Colonic mucosa (tissue), 4 donors: ENCODE results near the gene SULF2. TPM values are rescaled to one million over a fixed set of nuclear protein-coding genes. Genes with fewer than 3 reads are reported as not detected.
"Not testable (repeated sequence)": the region's sequence is repeated elsewhere in the genome, so short reads cannot be mapped to it uniquely, and the experiment has no call there.

Experiments used
- DNase-seq: peaks from one replicate; pipeline ENCODE4 v3.0.0-alpha.2; 2020
- H3K27ac ChIP-seq: fragments of 200-600 bp; one replicate; pipeline ENCODE4 v1.8.0; 2021
- H3K27me3 ChIP-seq: fragments of 200-600 bp; one replicate; pipeline ENCODE4 v1.8.0; 2021
- H3K36me3 ChIP-seq: fragments of 200-600 bp; one replicate; pipeline ENCODE4 v1.8.0; 2021
- H3K4me1 ChIP-seq: fragments of 200-600 bp; one replicate; pipeline ENCODE4 v1.8.0; 2021; ENCODE audit warnings: mild to moderate bottlenecking
- H3K4me3 ChIP-seq: fragments of 200-600 bp; one replicate; pipeline ENCODE4 v1.8.0; 2021
- H3K9ac ChIP-seq, 2 donors: one replicate each; pipeline ENCODE4 v1.7.0; 2013; ENCODE audit warnings: control low read depth in 2 of 2, low read depth in 2 of 2, low read length in 2 of 2
- H3K9me3 ChIP-seq: fragments of 200-600 bp; one replicate; pipeline ENCODE4 v1.8.0; 2021
- intact Hi-C: fragments of 100-400 bp; cut with DNase I; formaldehyde crosslinking; loops from one replicate; pipeline ENCODE4 v1.14.1; 2022
- total RNA-seq, 2 donors: library from RNA; stranded (reverse); fragmentation: NEBNext Ultra II Directional in 1 of 2; extraction: Animal tissue kit (Norgen Biotek cat#: 25700) in 1 of 2; gene quantifications; one replicate each; pipeline ENCODE4 v1.2.1, GENCODE V29; 2021
- TF ChIP-seq, protein P1 (sequence below): fragments of 200-600 bp; IDR thresholded peaks from one replicate; pipeline ENCODE4 v1.8.0; 2022; ENCODE audit warnings: antibody characterized with exemption, mild to moderate bottlenecking
- donor health status: healthy.
- donor health status: DM: no; HTN: no; CAD: no.
- donor health status: DM: no; HTN: no; CAD: no.

SULF2 gene
- total RNA-seq, 2 donors from 2014 or later: 97.9 to 153 TPM

DNA sequence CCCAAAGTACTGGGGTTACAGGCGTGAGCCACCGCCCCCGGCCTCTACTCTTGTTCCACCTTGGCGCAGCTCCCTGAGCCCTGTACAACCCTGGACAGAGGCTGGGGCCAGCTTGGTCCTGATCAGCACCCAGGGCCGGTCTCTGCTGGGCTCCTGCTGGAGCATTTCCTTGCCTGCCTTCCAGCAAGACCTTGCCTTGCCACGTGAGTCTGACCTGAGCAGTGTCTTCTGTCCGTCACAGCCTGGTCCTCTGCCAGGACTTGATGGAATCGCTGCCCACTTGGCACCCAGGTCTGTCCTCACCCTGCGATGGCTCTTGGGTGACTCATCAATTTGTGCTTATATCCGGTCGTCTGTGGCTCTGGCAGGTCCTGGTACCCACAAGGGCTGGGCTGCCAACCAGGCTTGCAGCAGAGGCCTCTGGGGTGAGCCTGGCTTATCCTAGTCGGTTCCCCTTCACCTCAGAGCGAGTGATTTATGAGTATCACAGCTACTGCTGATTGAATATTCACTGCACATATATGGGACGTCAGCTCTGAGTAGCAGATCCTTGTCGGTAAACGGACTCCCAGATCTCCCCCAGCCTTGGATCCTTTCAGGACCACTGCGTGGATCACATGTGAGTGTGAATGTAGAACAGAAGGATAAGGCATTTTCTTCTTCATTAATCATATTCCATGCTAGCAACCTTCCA lies 10.1 kb upstream of the SULF2 start:
- H3K4me3 ChIP-seq: no peak overlapping the region
- H3K9me3 ChIP-seq: no peaks in the 10 kb centered on the region
- H3K27ac ChIP-seq: no peak overlapping the region

DNA sequence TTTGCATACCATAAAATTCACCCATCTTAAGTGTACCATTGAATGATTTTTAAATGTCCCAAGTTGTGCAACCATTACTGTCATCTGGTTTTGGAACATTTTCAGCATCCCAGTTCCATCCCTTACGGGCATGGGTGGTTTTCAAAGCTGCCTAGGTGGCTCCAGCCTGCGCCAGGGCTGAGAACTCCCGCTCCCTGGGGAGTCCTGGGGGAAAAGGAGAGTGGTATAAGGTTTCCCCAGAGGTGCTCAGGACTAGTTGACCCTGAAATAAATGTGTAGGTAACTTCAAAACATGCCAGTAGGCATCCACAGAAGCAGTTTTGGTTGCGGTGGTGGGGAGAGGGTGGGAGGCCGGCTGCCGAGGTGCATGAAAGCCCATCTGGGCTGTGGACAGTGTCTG lies 9.0 kb upstream of the SULF2 start:
- H3K27ac ChIP-seq, H3K4me3 ChIP-seq, H3K9ac ChIP-seq, DNase-seq, H3K4me1 ChIP-seq, intact Hi-C loops, H3K9me3 ChIP-seq, H3K27me3 ChIP-seq, H3K36me3 ChIP-seq: not testable (repeated sequence)

More for the DNA sequence above, 10.1 kb upstream of the SULF2 start:
- no peaks in the 10 kb centered on the region for H3K36me3 ChIP-seq
- intact Hi-C loops: no loop called here
- no peak overlapping the region for H3K9ac ChIP-seq
- no peak for DNase-seq
- no peaks in the 10 kb centered on the region for H3K27me3 ChIP-seq
- TF ChIP-seq, protein P1, sequence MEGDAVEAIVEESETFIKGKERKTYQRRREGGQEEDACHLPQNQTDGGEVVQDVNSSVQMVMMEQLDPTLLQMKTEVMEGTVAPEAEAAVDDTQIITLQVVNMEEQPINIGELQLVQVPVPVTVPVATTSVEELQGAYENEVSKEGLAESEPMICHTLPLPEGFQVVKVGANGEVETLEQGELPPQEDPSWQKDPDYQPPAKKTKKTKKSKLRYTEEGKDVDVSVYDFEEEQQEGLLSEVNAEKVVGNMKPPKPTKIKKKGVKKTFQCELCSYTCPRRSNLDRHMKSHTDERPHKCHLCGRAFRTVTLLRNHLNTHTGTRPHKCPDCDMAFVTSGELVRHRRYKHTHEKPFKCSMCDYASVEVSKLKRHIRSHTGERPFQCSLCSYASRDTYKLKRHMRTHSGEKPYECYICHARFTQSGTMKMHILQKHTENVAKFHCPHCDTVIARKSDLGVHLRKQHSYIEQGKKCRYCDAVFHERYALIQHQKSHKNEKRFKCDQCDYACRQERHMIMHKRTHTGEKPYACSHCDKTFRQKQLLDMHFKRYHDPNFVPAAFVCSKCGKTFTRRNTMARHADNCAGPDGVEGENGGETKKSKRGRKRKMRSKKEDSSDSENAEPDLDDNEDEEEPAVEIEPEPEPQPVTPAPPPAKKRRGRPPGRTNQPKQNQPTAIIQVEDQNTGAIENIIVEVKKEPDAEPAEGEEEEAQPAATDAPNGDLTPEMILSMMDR: no peak
- no peaks in the 10 kb centered on the region for H3K4me1 ChIP-seq

DNA sequence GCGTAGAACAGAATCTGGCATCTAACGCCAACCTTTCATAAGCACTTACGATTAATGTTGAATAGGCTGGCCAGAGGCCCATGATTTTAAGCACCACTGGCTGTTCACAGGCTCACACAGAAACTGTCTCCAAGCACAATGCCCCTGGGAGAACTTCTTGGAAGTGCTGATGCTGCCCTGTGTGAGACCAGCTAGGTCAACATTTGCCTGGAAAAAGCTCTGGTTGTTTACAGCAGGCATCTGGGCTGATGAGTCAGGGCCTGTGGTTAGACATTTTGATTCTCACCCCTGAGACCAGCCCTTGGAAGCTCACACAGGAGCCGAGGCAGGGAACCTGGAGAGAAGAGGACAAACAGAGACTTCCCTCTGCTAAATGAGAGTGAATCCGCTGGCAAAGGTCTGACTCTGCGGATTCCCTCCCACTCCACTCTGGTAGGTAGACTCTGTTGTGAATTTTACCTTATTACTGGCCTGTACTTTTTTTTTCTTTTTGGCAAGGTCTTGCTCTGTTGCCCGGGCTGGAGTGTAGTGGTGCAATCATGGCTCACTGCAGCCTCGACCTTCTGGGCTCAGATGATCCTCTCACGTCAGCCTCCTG lies 6.8 kb upstream of the SULF2 start:
- H3K4me1 ChIP-seq: no peaks in the 10 kb centered on the region
- no peak overlapping the region for H3K27ac ChIP-seq
- TF ChIP-seq, protein P1: no peak
- no peaks in the 10 kb centered on the region for H3K36me3 ChIP-seq
- no peaks in the 10 kb centered on the region for H3K27me3 ChIP-seq
- no peak overlapping the region for H3K4me3 ChIP-seq
- intact Hi-C loops: no loop called here
- no peaks in the 10 kb centered on the region for H3K9me3 ChIP-seq
- H3K9ac ChIP-seq: no peak overlapping the region
- no peak for DNase-seq

DNA sequence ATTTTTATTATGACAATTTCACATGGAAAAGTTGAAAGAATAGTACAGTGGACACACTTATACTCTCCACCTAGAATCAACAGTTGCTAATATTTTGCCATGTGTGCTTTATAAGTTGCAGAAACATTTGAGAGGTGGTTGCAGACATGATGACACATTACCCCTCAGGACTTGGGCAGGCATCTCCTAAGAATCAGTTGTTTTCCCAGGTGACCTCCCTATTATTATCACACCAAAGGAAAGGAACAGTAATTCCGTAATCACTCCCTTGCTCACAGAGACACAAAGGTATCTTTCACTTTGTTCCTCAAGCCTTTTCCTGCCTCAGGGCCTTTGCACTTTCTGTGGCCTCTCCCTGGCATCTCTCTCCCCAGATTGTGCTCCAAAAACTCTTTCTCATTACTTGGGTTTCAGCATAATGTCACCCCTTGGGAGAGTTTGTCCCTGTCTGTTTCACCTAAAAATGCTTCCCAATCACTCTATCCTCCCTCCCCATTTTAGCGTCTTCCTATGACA lies 5.9 kb upstream of the SULF2 start:
- DNase-seq: no peak
- no peaks in the 10 kb centered on the region for H3K36me3 ChIP-seq
- no peaks in the 10 kb centered on the region for H3K4me1 ChIP-seq
- intact Hi-C loops: no loop called here
- H3K9ac ChIP-seq: no peak overlapping the region
- TF ChIP-seq, protein P1: no peak
- no peaks in the 10 kb centered on the region for H3K27me3 ChIP-seq
- no peak overlapping the region for H3K4me3 ChIP-seq
- no peaks in the 10 kb centered on the region for H3K9me3 ChIP-seq
- H3K27ac ChIP-seq: no peak overlapping the region

DNA sequence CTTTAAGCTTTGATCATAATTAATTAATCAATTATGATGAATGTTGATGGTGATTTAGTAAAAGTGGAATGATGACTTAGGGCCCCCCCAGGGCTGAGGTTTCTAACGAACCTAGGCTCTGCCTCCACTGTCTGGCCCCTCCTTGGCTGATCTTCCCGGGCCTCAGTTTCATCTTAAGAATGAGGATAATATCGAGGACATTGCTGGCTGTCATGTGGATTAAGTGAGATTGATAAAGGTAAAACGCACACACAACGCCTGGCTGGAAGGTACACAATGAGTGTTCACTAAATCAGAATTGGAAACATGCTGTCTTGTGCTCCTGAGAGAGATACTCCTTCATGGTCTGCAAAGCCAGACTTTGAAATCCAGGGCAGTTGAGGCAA lies 5.3 kb upstream of the SULF2 start:
- TF ChIP-seq, protein P1: no peak
- Histone ChIP-seq H3K9me3 (no peaks in the 10 kb centered on the region), H3K27me3 (no peaks in the 10 kb centered on the region), H3K4me3 (no peak overlapping the region), H3K9ac (no peak overlapping the region), H3K4me1 (no peaks in the 10 kb centered on the region), H3K27ac (no peak overlapping the region), H3K36me3 (no peaks in the 10 kb centered on the region)
- intact Hi-C loops: no loop called here
- DNase-seq: no peak
